WTC11 (cell line): ENCODE measurements around the gene EWSR1.

Experiments used
- ATF3 ChIP-seq: sonication (generic); formaldehyde crosslinking; conservative IDR thresholded peaks from 2 replicates; pipeline ENCODE4 v1.8.1; 2022; ENCODE audit warnings: mild to moderate bottlenecking, missing genetic modification reagents
- CTCF ChIP-seq: fragments of 200-600 bp; IDR thresholded peaks from 2 replicates; pipeline ENCODE4 v1.8.0; 2022; ENCODE audit warnings: antibody characterized with exemption
- GTF2I ChIP-seq: fragments of 250-450 bp; sonication (Bioruptor Pico); conservative IDR thresholded peaks from 2 replicates; pipeline ENCODE4 v1.4.0; 2021; ENCODE audit warnings: mild to moderate bottlenecking
- JUN ChIP-seq: sonication (generic); formaldehyde crosslinking; IDR thresholded peaks from 2 replicates; pipeline ENCODE4 v1.8.0; 2023; ENCODE audit warnings: mild to moderate bottlenecking, missing genetic modification reagents
- MLX ChIP-seq: sonication (generic); formaldehyde crosslinking; IDR thresholded peaks from 2 replicates; pipeline ENCODE4 v1.8.1; 2023; ENCODE audit warnings: mild to moderate bottlenecking, missing genetic modification reagents, moderate library complexity
- SP1 ChIP-seq: sonication (generic); formaldehyde crosslinking; conservative IDR thresholded peaks from 2 replicates; pipeline ENCODE4 v1.8.1; 2022; ENCODE audit warnings: missing genetic modification reagents
- TEAD1 ChIP-seq: sonication (generic); formaldehyde crosslinking; IDR thresholded peaks from 2 replicates; pipeline ENCODE4 v1.8.0; 2022; ENCODE audit warnings: mild to moderate bottlenecking, missing genetic modification reagents
- USF2 ChIP-seq: sonication (generic); formaldehyde crosslinking; IDR thresholded peaks from 2 replicates; pipeline ENCODE4 v1.8.1; 2023; ENCODE audit warnings: mild to moderate bottlenecking, missing genetic modification reagents, moderate library complexity
- ZNF121 ChIP-seq: sonication (generic); formaldehyde crosslinking; IDR thresholded peaks from 2 replicates; pipeline ENCODE4 v1.8.0; 2023; ENCODE audit warnings: missing genetic modification reagents
- ZNF263 ChIP-seq: sonication (generic); formaldehyde crosslinking; IDR thresholded peaks from 2 replicates; pipeline ENCODE4 v1.8.1; 2022; ENCODE audit warnings: low read depth, mild to moderate bottlenecking, moderate library complexity, missing genetic modification reagents
- ZNF423 ChIP-seq: fragments of 250-450 bp; sonication (Bioruptor Pico); IDR thresholded peaks from 2 replicates; pipeline ENCODE4 v2.1.2; 2022; ENCODE audit warnings: mild to moderate bottlenecking, moderate library complexity
- ZNF512 ChIP-seq: sonication (generic); formaldehyde crosslinking; IDR thresholded peaks from 2 replicates; pipeline ENCODE4 v1.8.1; 2022; ENCODE audit warnings: missing genetic modification reagents, borderline replicate concordance

GRCh38 chr22:29299136-29299900 is 31.2 kb downstream of the EWSR1 start:
- TF ChIP-seq ZNF423 (CRISPR knock-in tag), result no peak
- no peak for TF ChIP-seq JUN (CRISPR knock-in tag)
- no peak for TF ChIP-seq CTCF
- no peak for TF ChIP-seq SP1 (CRISPR knock-in tag)
- TF ChIP-seq ZNF512, result no peak
- no peak for TF ChIP-seq ZNF121 (CRISPR knock-in tag)
- no peak for TF ChIP-seq ATF3 (CRISPR knock-in tag)
- TF ChIP-seq TEAD1 (CRISPR knock-in tag), result no peak
- no peak for TF ChIP-seq GTF2I (CRISPR knock-in tag)
- TF ChIP-seq USF2, result no peak
- no peak for TF ChIP-seq ZNF263
- no peak for TF ChIP-seq MLX (CRISPR knock-in tag)
